GM23338 (cell line): ENCODE measurements around the gene SPAAR. TPM values are rescaled to one million over a fixed set of nuclear protein-coding genes. Genes with fewer than 3 reads are reported as not detected.

Source experiments
- ATAC-seq: fragments of 200-7000 bp; cut with Tn5 transposase; 3 replicates; pipeline ENCODE4 v1.9.1; 2020
- DNase-seq: peaks from one replicate; pipeline ENCODE4 v3.0.0-alpha.2; 2015; ENCODE audit warnings: low spot score
- H2AFZ ChIP-seq: fragments of 200-600 bp; sonication (generic); 2 replicates; pipeline ENCODE4 v1.8.0; 2016; ENCODE audit warnings: antibody characterized with exemption, mild to moderate bottlenecking, moderate library complexity
- H3F3A ChIP-seq: fragments of 200-600 bp; sonication (generic); replicated peaks from 2 replicates; pipeline ENCODE4 v1.8.0; 2017; ENCODE audit warnings: antibody characterized with exemption, mixed run types, low read depth
- H3K27ac ChIP-seq: fragments of 200-600 bp; sonication (generic); 2 replicates; pipeline ENCODE4 v1.6.1; 2016; ENCODE audit warnings: low read depth
- H3K27me3 ChIP-seq: fragments of 200-600 bp; sonication (generic); 2 replicates; pipeline ENCODE4 v1.8.0; 2016; ENCODE audit warnings: mild to moderate bottlenecking, mixed run types, moderate library complexity; ENCODE audit not compliant: insufficient read depth
- H3K36me3 ChIP-seq: fragments of 200-600 bp; sonication (generic); 2 replicates; pipeline ENCODE4 v1.8.0; 2016; ENCODE audit warnings: mild to moderate bottlenecking; ENCODE audit not compliant: insufficient read depth
- H3K4me1 ChIP-seq: fragments of 200-600 bp; sonication (generic); 2 replicates; pipeline ENCODE4 v1.8.0; 2016; ENCODE audit warnings: mild to moderate bottlenecking, moderate library complexity; ENCODE audit not compliant: insufficient read depth
- H3K4me2 ChIP-seq: fragments of 200-600 bp; sonication (generic); 2 replicates; pipeline ENCODE4 v1.7.1; 2017; ENCODE audit warnings: mixed run types
- H3K4me3 ChIP-seq: fragments of 200-600 bp; sonication (generic); 2 replicates; pipeline ENCODE4 v1.6.1; 2016; ENCODE audit warnings: mixed run types
- H3K79me2 ChIP-seq: fragments of 200-600 bp; sonication (generic); replicated peaks from 2 replicates; pipeline ENCODE4 v1.8.0; 2017; ENCODE audit warnings: mild to moderate bottlenecking; ENCODE audit not compliant: insufficient read depth
- H3K9me2 ChIP-seq: fragments of 200-600 bp; sonication (generic); 2 replicates; pipeline ENCODE4 v1.8.0; 2017; ENCODE audit not compliant: insufficient read depth
- H4K20me1 ChIP-seq: fragments of 200-600 bp; sonication (generic); replicated peaks from 2 replicates; pipeline ENCODE4 v1.8.0; 2017; ENCODE audit warnings: mild to moderate bottlenecking; ENCODE audit not compliant: insufficient read depth
- H3K27ac Mint-ChIP-seq: 2 replicates; pipeline ENCODE4 v1.8.0; 2020; ENCODE audit warnings: inconsistent platforms, mild to moderate bottlenecking, moderate library complexity, mixed read lengths
- H3K27me3 Mint-ChIP-seq: 3 replicates; pipeline ENCODE4 v1.8.0; 2022; ENCODE audit warnings: low read depth, mild to moderate bottlenecking, moderate library complexity, mixed read lengths, inconsistent platforms; ENCODE audit not compliant: insufficient read depth, poor library complexity
- H3K36me3 Mint-ChIP-seq: 3 replicates; pipeline ENCODE4 v1.8.0; 2021; ENCODE audit warnings: low read depth, mild to moderate bottlenecking, inconsistent platforms, moderate library complexity, mixed read lengths
- H3K4me1 Mint-ChIP-seq: 3 replicates; pipeline ENCODE4 v1.8.0; 2020; ENCODE audit warnings: mild to moderate bottlenecking, inconsistent platforms, mixed read lengths
- H3K4me3 Mint-ChIP-seq: 3 replicates; pipeline ENCODE4 v1.8.0; 2021; ENCODE audit warnings: moderate library complexity, mild to moderate bottlenecking, inconsistent platforms, mixed read lengths
- H3K9me3 Mint-ChIP-seq: 3 replicates; pipeline ENCODE4 v1.8.0; 2020; ENCODE audit warnings: moderate library complexity, mild to moderate bottlenecking, inconsistent platforms, mixed read lengths
- CREB1 ChIP-seq: fragments of 250-450 bp; sonication (Bioruptor Pico); IDR thresholded peaks from 2 replicates; pipeline ENCODE4 v1.5.0; 2020; ENCODE audit warnings: low read depth, mild to moderate bottlenecking, moderate library complexity
- CTCF ChIP-seq, 2 experiments: fragments of 200-600 bp in 1 of 2; sonication (generic) in 1 of 2; conservative IDR thresholded peaks; 2 replicates each; pipeline versions ENCODE4 v1.5.1 to v1.6.1; 2016 to 2017; ENCODE audit warnings: antibody characterized with exemption in 2 of 2, low read depth in 2 of 2, mild to moderate bottlenecking in 2 of 2, moderate library complexity in 1 of 2
- ETS1 ChIP-seq: IDR thresholded peaks from 2 replicates; pipeline ENCODE4 v1.6.1; 2016; ENCODE audit warnings: antibody characterized with exemption
- EZH2 ChIP-seq: fragments of 200-600 bp; sonication (generic); IDR thresholded peaks from one replicate; pipeline ENCODE4 v1.8.0; 2017; ENCODE audit warnings: antibody characterized with exemption, mild to moderate bottlenecking, low read depth; ENCODE audit not compliant: unreplicated experiment
- EZH2phosphoT487 ChIP-seq: fragments of 200-600 bp; sonication (generic); IDR thresholded peaks from one replicate; pipeline ENCODE4 v1.8.1; 2018; ENCODE audit warnings: antibody characterized with exemption; ENCODE audit not compliant: unreplicated experiment
- JUNB ChIP-seq: IDR thresholded peaks from one replicate; pipeline ENCODE4 v1.6.1; 2016; ENCODE audit warnings: antibody characterized with exemption; ENCODE audit not compliant: unreplicated experiment
- NANOG ChIP-seq: IDR thresholded peaks from 2 replicates; pipeline ENCODE4 v1.6.1; 2016; ENCODE audit warnings: antibody characterized with exemption, borderline replicate concordance
- POLR2AphosphoS5 ChIP-seq: IDR thresholded peaks from 2 replicates; pipeline ENCODE4 v1.6.1; 2016; ENCODE audit warnings: antibody characterized with exemption, low read depth
- REST ChIP-seq: IDR thresholded peaks from one replicate; pipeline ENCODE4 v1.6.1; 2018; ENCODE audit warnings: antibody characterized with exemption; ENCODE audit not compliant: unreplicated experiment
- STAT1 ChIP-seq: IDR thresholded peaks from one replicate; pipeline ENCODE4 v1.6.1; 2016; ENCODE audit warnings: antibody characterized with exemption; ENCODE audit not compliant: unreplicated experiment
- ZNF114 ChIP-seq: fragments of 250-450 bp; sonication (Bioruptor Pico); IDR thresholded peaks from 2 replicates; pipeline ENCODE4 v1.5.0; 2020; ENCODE audit warnings: mild to moderate bottlenecking, moderate library complexity
- ZNF331 ChIP-seq: fragments of 250-450 bp; sonication (Bioruptor Pico); IDR thresholded peaks from 2 replicates; pipeline ENCODE4 v1.5.0; 2020; ENCODE audit warnings: low read depth, mild to moderate bottlenecking, moderate library complexity
- ZNF462 ChIP-seq: fragments of 250-450 bp; sonication (Bioruptor Pico); IDR thresholded peaks from 2 replicates; pipeline ENCODE4 v1.5.0; 2020; ENCODE audit warnings: mild to moderate bottlenecking, moderate library complexity
- polyA plus RNA-seq: library from polyadenylated mRNA; unstranded; fragments of >200 nt; fragmentation: Nextera tagmentation; extraction: Ambion mirVana; gene quantifications from 2 replicates; pipeline ENCODE4 v1.2.1, GENCODE V29; 2016
- total RNA-seq: library from RNA; depleted of rRNA; stranded (reverse); fragments of >200 nt; shearing (Covaris generic); gene quantifications from 2 replicates; pipeline ENCODE4 v1.2.3, GENCODE V29; 2014

The SPAAR gene
- total and polyA plus RNA-seq, 2 experiments from 2014 or later, result not detected

- peak; percentile 65 for ATAC-seq
- peaks cover 5% of the 10 kb centered on the region; the same call in 1 of the 2 replicates for H3K9me2 ChIP-seq
- peak overlapping the region; percentile 78 for H2AFZ ChIP-seq
- peaks cover 12% of the 10 kb centered on the region for H3K27me3 Mint-ChIP-seq
- no peaks in the 10 kb centered on the region for H3F3A ChIP-seq
- H3K4me1 ChIP-seq, result peaks cover 14% of the 10 kb centered on the region; the same call in 1 of the 2 replicates
- no peak overlapping the region; the same call in 1 of the 2 replicates for H3K4me2 ChIP-seq
- H3K4me1 Mint-ChIP-seq, result peaks cover 16% of the 10 kb centered on the region
- no peaks in the 10 kb centered on the region for H3K36me3 ChIP-seq
- H3K4me3 ChIP-seq, result no peak overlapping the region
- H4K20me1 ChIP-seq, result no peaks in the 10 kb centered on the region
- H3K4me3 Mint-ChIP-seq, result no peak overlapping the region
- H3K9me3 Mint-ChIP-seq, result no peaks in the 10 kb centered on the region
- no peaks in the 10 kb centered on the region for H3K27me3 ChIP-seq
- no peaks in the 10 kb centered on the region for H3K79me2 ChIP-seq
- TF ChIP-seq CREB1 (CRISPR knock-in tag) (no peak), STAT1 (no peak), ZNF462 (CRISPR knock-in tag) (no peak), ZNF331 (no peak), ZNF114 (CRISPR knock-in tag) (no peak), EZH2 (no peak), REST (no peak), JUNB (no peak), ETS1 (no peak), EZH2phosphoT487 (no peak), POLR2AphosphoS5 (no peak), NANOG (no peak), CTCF (conservative IDR thresholded peaks at IDR 0.05; ENCODE audit: low read depth in 2 of 2) (no peak)
- H3K27ac Mint-ChIP-seq, result peak overlapping the region; percentile 84
- no peak for DNase-seq
- H3K36me3 Mint-ChIP-seq, result peaks cover 3% of the 10 kb centered on the region; the same call in 1 of the 3 replicates
- H3K27ac ChIP-seq, result no peak overlapping the region
Measured at GRCh38 chr9:35868933-35869332, 40.4 kb upstream of the SPAAR start.
